Osteocyte (in vitro differentiated cells): Measurements from ENCODE around the gene SAA2. TPM values are rescaled to one million over a fixed set of nuclear protein-coding genes. Genes with fewer than 3 reads are reported as not detected.
A peak's percentile ranks its signal among the peaks of the same experiment; 100 is the strongest.

ENCODE experiments used
- DNase-seq: peaks from one replicate; pipeline ENCODE4 v3.0.0; 2021; ENCODE audit warnings: mixed read lengths; ENCODE audit not compliant: unreplicated experiment; ENCODE audit errors: extremely low spot score
- H3K27ac Mint-ChIP-seq: one replicate; pipeline ENCODE4 v1.8.0; 2021; ENCODE audit warnings: mild to moderate bottlenecking, mixed read lengths; ENCODE audit not compliant: unreplicated experiment
- H3K27me3 Mint-ChIP-seq: one replicate; pipeline ENCODE4 v1.8.0; 2021; ENCODE audit warnings: mixed read lengths; ENCODE audit not compliant: unreplicated experiment
- H3K36me3 Mint-ChIP-seq: one replicate; pipeline ENCODE4 v1.8.0; 2021; ENCODE audit warnings: mixed read lengths; ENCODE audit not compliant: unreplicated experiment
- H3K4me1 Mint-ChIP-seq: one replicate; pipeline ENCODE4 v1.8.0; 2021; ENCODE audit warnings: mixed read lengths; ENCODE audit not compliant: unreplicated experiment
- H3K4me3 Mint-ChIP-seq: one replicate; pipeline ENCODE4 v1.8.0; 2021; ENCODE audit warnings: mild to moderate bottlenecking, moderate library complexity, mixed read lengths; ENCODE audit not compliant: unreplicated experiment
- H3K9me3 Mint-ChIP-seq: one replicate; pipeline ENCODE4 v1.8.0; 2021; ENCODE audit warnings: mixed read lengths; ENCODE audit not compliant: unreplicated experiment
- total RNA-seq: library from RNA; stranded (reverse); gene quantifications from 2 replicates; pipeline ENCODE4 v1.2.1, GENCODE V29; 2021
- TF ChIP-seq, protein P1 (sequence below): fragments of 200-600 bp; sonication (generic); IDR thresholded peaks from 2 replicates; pipeline ENCODE4 v1.5.0; 2021; ENCODE audit warnings: antibody characterized with exemption, mild to moderate bottlenecking, moderate library complexity

SAA2 gene
- total RNA-seq, 1 donor from 2014 or later: not detected

DNA sequence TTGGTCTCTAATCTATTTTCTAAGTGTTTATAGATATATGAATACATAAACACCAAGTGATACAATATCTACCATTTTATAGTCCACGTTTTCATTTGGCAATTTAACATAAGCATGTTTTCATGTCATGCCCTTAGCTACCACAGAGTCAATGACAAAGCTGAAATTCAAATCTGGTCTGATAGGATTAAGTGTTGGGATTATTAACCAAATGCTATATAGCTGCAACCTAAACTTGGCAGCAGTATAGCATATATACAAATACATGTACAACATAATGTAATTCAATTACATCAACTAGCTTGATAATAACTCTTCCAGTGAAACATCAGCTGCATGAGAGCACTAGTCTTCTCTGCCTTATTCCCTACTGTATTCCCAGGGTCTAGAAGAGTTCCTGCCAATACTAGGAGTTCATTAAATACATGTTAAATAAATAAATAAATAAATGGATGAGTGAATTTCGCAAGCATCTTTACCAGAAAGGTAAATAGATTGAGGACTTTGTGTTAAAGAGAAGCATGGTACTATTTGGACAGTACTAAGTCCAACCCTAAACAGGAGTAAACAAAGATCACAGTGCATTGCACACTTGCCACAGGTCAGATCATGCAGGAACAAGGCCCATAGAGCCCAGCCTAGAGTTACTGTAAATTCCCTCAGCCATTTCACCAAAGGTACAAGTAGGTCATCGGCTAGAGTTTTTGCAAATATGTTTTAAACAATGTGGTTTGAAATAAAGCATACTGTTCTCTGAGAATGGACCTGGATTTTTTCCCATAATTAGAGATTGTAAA, 24.7 kb downstream of the SAA2 start:
- Mint-ChIP-seq H3K4me1 (no peaks in the 10 kb centered on the region), H3K9me3 (peaks cover 5% of the 10 kb centered on the region), H3K4me3 (no peak overlapping the region), H3K36me3 (no peaks in the 10 kb centered on the region), H3K27ac (no peak overlapping the region), H3K27me3 (peaks cover 32% of the 10 kb centered on the region)
- DNase-seq: no peak
- TF ChIP-seq, protein P1, sequence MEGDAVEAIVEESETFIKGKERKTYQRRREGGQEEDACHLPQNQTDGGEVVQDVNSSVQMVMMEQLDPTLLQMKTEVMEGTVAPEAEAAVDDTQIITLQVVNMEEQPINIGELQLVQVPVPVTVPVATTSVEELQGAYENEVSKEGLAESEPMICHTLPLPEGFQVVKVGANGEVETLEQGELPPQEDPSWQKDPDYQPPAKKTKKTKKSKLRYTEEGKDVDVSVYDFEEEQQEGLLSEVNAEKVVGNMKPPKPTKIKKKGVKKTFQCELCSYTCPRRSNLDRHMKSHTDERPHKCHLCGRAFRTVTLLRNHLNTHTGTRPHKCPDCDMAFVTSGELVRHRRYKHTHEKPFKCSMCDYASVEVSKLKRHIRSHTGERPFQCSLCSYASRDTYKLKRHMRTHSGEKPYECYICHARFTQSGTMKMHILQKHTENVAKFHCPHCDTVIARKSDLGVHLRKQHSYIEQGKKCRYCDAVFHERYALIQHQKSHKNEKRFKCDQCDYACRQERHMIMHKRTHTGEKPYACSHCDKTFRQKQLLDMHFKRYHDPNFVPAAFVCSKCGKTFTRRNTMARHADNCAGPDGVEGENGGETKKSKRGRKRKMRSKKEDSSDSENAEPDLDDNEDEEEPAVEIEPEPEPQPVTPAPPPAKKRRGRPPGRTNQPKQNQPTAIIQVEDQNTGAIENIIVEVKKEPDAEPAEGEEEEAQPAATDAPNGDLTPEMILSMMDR: no peak

DNA sequence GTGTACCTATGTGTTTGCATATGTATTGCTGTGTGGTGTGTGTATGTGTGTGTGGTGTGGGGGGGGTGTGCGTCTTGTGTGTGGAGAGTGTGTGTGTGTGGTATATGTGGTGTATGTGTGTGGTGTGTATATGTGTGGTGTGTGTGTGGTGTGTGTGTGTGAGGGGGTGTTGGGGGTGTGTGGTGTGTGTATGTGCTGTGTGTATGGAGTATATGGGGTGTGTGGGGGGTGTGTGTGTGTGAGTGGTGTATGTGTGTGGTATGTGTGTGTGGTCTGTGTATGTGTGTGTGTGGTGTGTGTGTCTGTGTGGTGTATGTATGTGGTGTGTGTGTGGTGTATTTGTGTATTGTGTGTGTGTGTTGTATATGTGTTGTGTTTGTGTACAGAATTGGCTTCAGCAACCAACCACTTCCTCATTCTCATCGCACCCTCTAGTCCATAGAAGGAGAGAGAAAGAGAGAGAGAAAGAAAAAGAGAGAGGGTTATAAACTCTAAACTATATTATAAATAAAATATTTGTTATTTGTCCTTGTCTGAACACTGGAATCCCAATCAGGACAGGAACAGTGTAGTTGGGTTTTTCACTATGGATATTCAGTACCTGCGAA, 25.6 kb downstream of the SAA2 start:
- DNase-seq: no peak
- Mint-ChIP-seq H3K27me3 (peaks cover 34% of the 10 kb centered on the region), H3K36me3 (no peaks in the 10 kb centered on the region), H3K4me1 (no peaks in the 10 kb centered on the region), H3K4me3 (no peak overlapping the region), H3K27ac (no peak overlapping the region), H3K9me3 (peaks cover 5% of the 10 kb centered on the region)
- TF ChIP-seq, protein P1: no peak

- TF ChIP-seq, protein P1: no peak
- peaks cover 5% of the 10 kb centered on the region for H3K9me3 Mint-ChIP-seq
- no peaks in the 10 kb centered on the region for H3K36me3 Mint-ChIP-seq
- no peaks in the 10 kb centered on the region for H3K4me1 Mint-ChIP-seq
- no peak overlapping the region for H3K4me3 Mint-ChIP-seq
- no peak for DNase-seq
- H3K27me3 Mint-ChIP-seq: peaks cover 35% of the 10 kb centered on the region
- H3K27ac Mint-ChIP-seq: no peak overlapping the region
These were observed 27.1 kb downstream of the SAA2 start for GRCh38 chr11:18221274-18221876.

- Mint-ChIP-seq H3K36me3 (no peaks in the 10 kb centered on the region), H3K4me1 (no peaks in the 10 kb centered on the region), H3K27me3 (peaks cover 50% of the 10 kb centered on the region), H3K9me3 (no peaks in the 10 kb centered on the region), H3K27ac (no peak overlapping the region), H3K4me3 (no peak overlapping the region)
- peak; percentile 81 for DNase-seq
- TF ChIP-seq, protein P1: no peak
These were observed 39.4 kb downstream of the SAA2 start for GRCh38 chr11:18209058-18209457.

- Mint-ChIP-seq H3K36me3 (no peaks in the 10 kb centered on the region), H3K4me3 (no peak overlapping the region), H3K4me1 (no peaks in the 10 kb centered on the region), H3K9me3 (peaks cover 3% of the 10 kb centered on the region), H3K27ac (no peak overlapping the region), H3K27me3 (peaks cover 36% of the 10 kb centered on the region)
- no peak for DNase-seq
- TF ChIP-seq, protein P1: no peak
These were observed 43.7 kb downstream of the SAA2 start for GRCh38 chr11:18204771-18205170.
